ENCODE measurements around the gene OR2J1.
"Not testable (repeated sequence)": the region's sequence is repeated elsewhere in the genome, so short reads cannot be mapped to it uniquely, and the experiment has no call there.

Gene OR2J1

DNA sequence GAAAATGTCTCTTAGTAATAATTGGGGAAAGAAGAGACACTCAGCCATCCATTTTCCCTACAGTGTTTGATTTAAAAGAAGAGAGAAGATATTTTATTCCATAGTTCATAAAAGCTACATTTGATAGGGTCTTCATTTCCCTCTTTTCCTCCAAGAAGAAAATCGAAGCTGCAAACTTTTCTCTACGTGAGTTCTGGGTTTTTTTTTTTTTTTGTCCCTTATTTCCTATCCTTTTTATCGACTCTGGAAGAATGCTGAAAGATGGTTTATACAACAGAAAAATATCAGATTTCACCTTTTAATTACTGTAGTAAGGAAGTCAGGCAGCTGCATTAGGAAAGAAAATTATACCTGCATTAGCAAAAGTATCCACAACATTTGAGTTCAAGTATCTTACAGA lies at the start of gene OR2J1:
OR2J1 (plus strand) TSS at position 301 of the 400 bp plus-strand sequence. CDS start 1,453 bp downstream, outside the sequence.
- DNase-seq = no peak

DNA sequence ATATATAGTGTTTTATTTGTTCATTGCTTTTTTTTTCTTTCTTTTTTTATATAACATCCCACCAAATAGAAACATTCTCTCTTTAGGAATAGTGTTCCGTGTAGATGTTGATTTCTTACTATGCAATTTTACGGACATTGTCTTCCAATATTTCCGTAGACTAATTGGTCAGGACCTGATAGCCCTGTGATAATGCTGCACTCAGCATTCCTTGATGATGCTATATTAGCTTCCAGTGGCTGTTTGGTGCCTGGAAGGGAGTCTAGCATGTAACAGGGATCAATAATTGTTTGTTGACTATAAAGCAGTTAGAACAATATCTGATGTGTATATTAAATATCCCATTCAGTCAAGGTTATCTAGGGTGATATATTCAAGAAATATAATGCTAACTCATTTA lies 47.6 kb upstream of the OR2J1 start:
- DNase-seq = no peak

DNA sequence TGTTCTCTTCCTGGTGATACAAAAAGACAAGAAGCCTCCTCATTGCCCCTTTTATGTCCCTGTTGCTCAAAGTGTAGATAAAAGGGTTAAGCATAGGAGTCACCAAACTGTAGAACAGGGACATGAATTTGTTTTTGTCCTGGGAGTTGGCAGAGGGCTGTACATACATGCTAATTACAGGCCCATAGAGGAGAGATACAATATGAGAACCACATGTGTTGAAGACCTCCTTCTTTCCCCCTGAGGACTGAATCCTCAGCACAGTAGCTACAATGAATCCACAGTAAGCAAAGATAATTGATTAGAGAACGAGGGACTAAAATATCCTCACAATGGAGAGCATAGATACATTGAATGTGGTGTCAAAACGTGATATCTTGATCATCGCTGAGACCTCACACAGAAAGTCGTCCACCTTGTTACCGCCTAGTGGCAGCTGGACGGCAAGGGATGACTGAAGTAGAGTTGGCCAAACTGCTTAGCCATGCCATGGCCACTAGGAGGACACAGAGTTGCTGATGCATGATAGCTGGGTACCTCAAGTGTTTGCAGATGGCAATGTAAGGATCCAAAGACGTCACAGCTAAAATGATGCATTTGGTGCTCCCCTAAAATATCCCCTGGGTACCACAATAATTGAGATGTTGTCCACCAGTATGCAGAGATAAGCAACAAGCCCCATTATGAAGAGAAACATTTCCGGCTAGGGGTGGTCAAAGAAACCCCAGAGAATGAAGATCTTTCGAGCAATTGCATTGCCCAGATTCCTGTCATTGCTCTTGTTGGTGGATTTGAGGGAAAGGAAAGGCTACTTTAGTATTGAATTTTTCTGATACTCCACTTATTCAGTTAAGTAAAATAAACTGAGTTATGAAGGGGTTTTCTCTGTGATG lies 27.2 kb upstream of the OR2J1 start:
- DNase-seq = no peak

GRCh38 chr6:29079203-29079602 lies 20.1 kb upstream of the OR2J1 start:
- no peak for DNase-seq

DNA sequence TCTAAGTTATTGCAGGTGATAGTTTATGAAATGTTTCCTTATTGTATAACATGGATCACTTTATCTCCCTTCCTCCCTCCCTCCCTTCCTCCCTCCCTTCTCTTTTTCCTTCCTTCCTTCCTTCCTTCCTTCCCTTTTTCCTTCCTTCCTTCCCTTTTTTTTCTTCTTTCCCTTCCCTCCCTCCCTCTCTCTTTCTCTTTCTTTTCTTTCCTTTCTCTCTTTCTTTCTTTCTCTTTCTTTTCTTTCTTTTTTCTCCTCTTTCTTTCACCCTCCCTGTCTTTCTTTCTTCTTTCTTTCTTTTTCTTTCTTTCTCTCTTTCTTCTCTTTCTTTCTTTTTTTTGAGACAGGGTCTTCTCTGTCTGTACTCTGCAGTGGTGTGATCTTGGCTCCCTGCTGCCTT lies 18.0 kb upstream of the OR2J1 start:
- DNase-seq = no peak

GRCh38 chr6:29082457-29082856 lies 16.8 kb upstream of the OR2J1 start:
- DNase-seq = no peak

DNA sequence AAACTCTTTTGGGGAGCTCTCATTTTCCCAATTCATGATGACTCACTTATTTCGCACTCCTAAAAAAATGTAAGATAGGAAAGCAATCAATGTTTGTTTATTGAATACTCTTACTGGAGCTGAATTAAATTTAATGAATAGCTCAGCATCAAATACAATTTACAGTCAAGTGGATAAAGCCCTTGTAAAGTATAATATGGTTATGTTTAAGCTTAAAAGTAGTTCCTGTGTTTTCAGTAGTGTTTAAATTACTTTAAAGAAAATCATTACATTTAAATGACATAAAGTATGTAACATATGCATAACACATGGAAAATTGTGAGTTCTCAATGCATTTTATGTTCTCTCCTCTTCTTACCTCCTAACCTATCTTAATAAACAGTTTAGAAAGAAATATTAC lies 12.1 kb upstream of the OR2J1 start, which contains the start of gene OR2B3:
OR2B3 (minus strand) TSS at position 101 of the 400 bp plus-strand sequence; CDS start at position 36, 65 bp downstream.
- DNase-seq = no peak

- DNase-seq = no peak
Observed at GRCh38 chr6:29092957-29093356, 6.3 kb upstream of the OR2J1 start.

- no peak for DNase-seq
Observed at GRCh38 chr6:29097803-29098202, 1.5 kb upstream of the OR2J1 start.

GRCh38 chr6:29107758-29108157 lies 8.5 kb downstream of the OR2J1 start, which contains the start of gene OR2J3:
OR2J3 (plus strand) TSS chr6:29108058; CDS start chr6:29111891, 3,833 bp downstream.
- DNase-seq = no peak

DNA sequence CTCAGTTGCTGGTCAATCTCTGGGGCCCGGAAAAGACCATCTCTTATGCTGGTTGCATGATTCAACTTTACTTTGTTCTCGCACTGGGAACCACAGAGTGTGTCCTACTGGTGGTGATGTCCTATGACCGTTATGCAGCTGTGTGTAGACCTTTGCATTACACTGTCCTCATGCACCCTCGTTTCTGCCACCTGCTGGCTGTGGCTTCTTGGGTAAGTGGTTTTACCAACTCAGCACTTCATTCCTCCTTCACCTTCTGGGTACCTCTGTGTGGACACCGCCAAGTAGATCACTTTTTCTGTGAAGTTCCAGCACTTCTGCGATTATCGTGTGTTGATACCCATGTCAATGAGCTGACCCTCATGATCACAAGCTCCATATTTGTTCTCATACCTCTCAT lies 12.8 kb downstream of the OR2J1 start:
- no peak for DNase-seq

DNA sequence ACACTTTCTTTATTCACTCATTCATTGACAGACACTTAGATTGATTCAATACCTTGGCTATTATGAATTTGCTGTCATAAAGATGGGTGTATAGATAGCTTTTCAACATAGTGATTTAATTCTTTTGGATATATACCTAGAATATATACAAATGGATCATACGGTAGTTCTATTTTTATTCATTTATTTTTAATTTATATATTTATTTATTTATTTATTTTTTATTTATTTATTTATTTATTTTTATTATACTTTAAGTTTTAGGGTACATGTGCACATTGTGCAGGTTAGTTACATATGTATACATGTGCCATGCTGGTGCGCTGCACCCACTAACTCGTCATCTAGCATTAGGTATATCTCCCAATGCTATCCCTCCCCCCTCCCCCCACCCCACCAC lies 15.7 kb downstream of the OR2J1 start:
- DNase-seq = not testable (repeated sequence)

- DNase-seq = no peak
Observed at GRCh38 chr6:29129326-29130012, 30.2 kb downstream of the OR2J1 start.

DNA sequence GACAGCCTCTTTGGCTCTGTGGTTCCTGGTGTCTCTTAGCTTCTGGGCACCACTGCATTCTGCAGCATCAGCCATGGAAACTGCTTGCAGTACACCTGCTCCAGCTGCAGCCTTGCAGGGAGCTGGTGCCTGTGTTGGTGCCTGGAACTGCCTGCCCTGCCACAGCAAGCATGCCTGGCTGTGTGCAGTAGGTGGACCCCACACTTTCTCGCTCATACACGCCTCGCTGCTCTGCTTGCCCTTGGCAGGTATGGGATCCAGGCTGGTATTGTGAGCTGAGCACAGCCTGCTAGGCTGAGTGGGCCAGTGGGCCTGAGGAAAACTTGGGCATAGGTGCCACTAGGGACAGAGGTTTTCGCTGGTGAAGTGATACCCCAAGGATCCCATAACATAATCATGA lies 31.4 kb downstream of the OR2J1 start:
- no peak for DNase-seq

GRCh38 chr6:29131691-29132090 lies 32.4 kb downstream of the OR2J1 start:
- no peak for DNase-seq

DNA sequence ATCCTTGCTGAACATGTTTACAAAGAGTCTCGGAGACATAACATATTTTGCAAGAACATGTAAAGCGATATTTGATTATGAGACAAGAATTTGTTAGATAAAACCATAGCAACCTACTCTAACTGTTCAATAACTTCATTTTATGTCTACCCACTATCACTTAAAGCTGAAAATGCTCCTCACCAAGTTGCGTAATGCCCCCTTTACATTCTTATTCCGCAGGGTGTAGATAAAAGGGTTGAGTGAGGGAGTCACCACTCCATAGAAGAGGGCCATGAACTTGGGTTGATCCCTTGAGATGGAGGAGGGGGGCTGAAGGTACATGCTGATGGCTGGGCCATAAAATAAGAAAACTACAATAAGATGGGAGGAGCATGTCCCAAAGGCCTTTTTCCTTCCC lies 38.4 kb downstream of the OR2J1 start:
- DNase-seq = no peak

DNA sequence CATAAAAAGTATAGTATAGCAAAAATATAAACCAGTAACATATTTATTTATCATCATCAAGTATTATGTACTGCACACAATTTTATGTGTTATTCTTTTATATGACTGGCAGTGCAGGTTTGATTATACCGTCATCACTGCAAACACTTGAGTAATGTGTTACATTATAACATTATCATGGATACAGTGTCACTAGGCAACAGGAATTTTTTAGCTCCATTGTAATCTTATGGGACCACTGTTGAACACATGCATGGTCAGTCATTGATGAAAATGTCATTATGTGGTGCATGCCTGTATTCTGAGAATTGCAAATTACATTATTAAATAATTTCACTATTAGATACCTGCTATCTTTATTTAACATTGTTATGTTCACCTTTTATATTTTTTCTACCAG lies 42.3 kb downstream of the OR2J1 start:
- no peak for DNase-seq

DNA sequence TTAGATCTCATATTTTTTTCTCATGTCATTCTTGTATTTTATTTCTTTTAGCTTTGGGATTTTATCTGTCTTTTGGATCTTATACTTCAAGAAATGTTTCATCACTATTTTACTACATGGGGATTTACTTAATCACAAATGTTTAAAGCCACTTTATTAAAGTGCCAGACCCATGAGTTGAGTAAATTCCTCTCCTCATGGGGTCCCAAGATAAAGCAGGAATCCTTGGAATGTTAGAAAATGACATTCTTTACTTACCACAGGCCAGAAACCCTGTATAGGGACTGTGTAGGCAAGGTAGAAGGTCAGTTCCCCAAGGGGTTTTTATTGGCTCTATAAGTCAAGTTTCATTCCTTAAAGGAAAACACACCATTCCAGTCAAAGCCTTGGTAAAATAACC lies 43.0 kb downstream of the OR2J1 start:
- DNase-seq = no peak

- no peak for DNase-seq
Observed at GRCh38 chr6:29146179-29146578, 46.9 kb downstream of the OR2J1 start.

DNA sequence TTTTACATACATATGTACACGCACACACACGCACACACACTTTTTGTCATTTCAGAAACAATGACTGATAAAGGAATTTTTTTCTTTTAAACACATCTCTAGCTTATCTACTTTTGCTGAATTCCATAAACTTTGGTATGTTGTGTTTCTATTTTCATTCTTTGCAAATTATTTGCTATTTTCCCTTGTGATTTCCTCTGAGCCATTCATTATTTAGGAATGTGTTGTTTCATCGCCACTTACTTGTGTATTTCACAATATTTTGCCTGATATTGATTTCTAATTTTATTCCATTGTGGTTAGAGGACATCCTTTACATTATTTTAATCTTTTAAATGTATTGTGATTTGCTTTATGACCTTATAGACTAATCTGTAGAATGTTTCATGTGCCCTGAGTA lies 47.8 kb downstream of the OR2J1 start:
- DNase-seq = no peak

- DNase-seq = not testable (repeated sequence)
Observed at GRCh38 chr6:29149444-29149843, 50.2 kb downstream of the OR2J1 start.
